Erythroblast (primary cell): ENCODE measurements around the gene CD7.

ENCODE experiments used
- GATA1 ChIP-seq: IDR thresholded peaks from 2 replicates; pipeline ENCODE4 v1.6.1; 2011; ENCODE audit warnings: low read depth, mild to moderate bottlenecking, control low read depth, low read length, moderate library complexity
- POLR2A ChIP-seq: IDR thresholded peaks from 2 replicates; pipeline ENCODE4 v1.6.1; 2011; ENCODE audit warnings: mild to moderate bottlenecking, low read length

DNA sequence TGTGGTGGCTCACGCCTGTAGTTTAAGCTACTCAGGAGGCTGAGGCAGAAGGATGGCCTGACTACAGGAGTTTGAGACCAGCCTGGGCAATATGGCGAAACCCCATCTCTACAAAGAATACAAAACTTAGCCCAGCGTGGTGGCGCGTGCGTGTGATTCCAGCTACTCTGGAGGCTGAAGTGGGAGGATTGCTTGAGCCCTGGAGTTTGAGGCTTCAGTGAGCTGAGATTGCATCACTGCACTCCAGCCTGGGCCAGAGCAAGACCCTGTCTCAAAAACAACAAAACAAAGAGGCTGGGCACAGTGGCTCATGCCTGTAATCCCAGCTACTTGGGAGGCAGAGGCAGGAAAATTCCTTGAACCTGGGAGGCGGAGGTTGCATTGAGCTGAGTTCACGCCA, 36.9 kb downstream of the CD7 start:
- no peak for TF ChIP-seq POLR2A
- TF ChIP-seq GATA1: no peak
